ENCODE measurements around the gene ALOX5AP. TPM values are rescaled to one million over a fixed set of nuclear protein-coding genes. Genes with fewer than 3 reads are reported as not detected.

Gene ALOX5AP
- total RNA-seq, 1 experiment from 2014 or later, result not detected

- Mint-ChIP-seq H3K4me3 (no peak overlapping the region), H3K4me1 (peaks cover 2% of the 10 kb centered on the region), H3K36me3 (no peaks in the 10 kb centered on the region), H3K27ac (no peak overlapping the region), H3K9me3 (no peaks in the 10 kb centered on the region), H3K27me3 (ENCODE audit: low read depth) (no peaks in the 10 kb centered on the region)
- ATAC-seq, result no peak
- no peak for TF ChIP-seq AFF4 (CRISPR knock-in tag; IDR thresholded peaks at IDR 0.05; ENCODE audit: borderline replicate concordance)
- TF ChIP-seq ZBTB21 (CRISPR knock-in tag; IDR thresholded peaks at IDR 0.05; ENCODE audit: borderline replicate concordance), result no peak
- TF ChIP-seq E2F5 (CRISPR knock-in tag; IDR thresholded peaks at IDR 0.05), result no peak
- TF ChIP-seq ZNF219 (CRISPR knock-in tag; IDR thresholded peaks at IDR 0.05; ENCODE audit: borderline replicate concordance), result no peak
- TF ChIP-seq FOXK1 (CRISPR knock-in tag; IDR thresholded peaks at IDR 0.05), result no peak
- no peak for TF ChIP-seq ATF3 (CRISPR knock-in tag; conservative IDR thresholded peaks at IDR 0.05)
- TF ChIP-seq SMAD3 (CRISPR knock-in tag; IDR thresholded peaks at IDR 0.05; ENCODE audit: borderline replicate concordance), result no peak
- no peak for TF ChIP-seq HMGXB4 (CRISPR knock-in tag; IDR thresholded peaks at IDR 0.05)
- TF ChIP-seq CREB1 (CRISPR knock-in tag; IDR thresholded peaks at IDR 0.05), result no peak
- no peak for TF ChIP-seq GTF2I (CRISPR knock-in tag; conservative IDR thresholded peaks at IDR 0.05)
- no peak for TF ChIP-seq MYBL2 (CRISPR knock-in tag; IDR thresholded peaks at IDR 0.05)
- no peak for TF ChIP-seq ZNF512 (CRISPR knock-in tag; IDR thresholded peaks at IDR 0.05; ENCODE audit: borderline replicate concordance)
- no peak for DNase-seq (ENCODE audit: low spot score)
- POLR2A ChIA-PET, result no interaction called here
- CTCF ChIA-PET, result interaction anchor here (0.6 kb wide), 1 partner anchor 136 kb away, joined by 3 read pairs; no protein-coding TSS in a partner anchor
These were observed 21.8 kb downstream of the ALOX5AP start for GRCh38 chr13:30757026-30757742.

GRCh38 chr13:30759748-30760147 lies 24.4 kb downstream of the ALOX5AP start:
- H3K9me3 Mint-ChIP-seq, result no peaks in the 10 kb centered on the region
- H3K36me3 Mint-ChIP-seq, result no peaks in the 10 kb centered on the region
- no peak overlapping the region for H3K4me3 Mint-ChIP-seq
- ChIA-PET POLR2A (no interaction called here), CTCF (no interaction called here)
- no peaks in the 10 kb centered on the region for H3K27me3 Mint-ChIP-seq (ENCODE audit: low read depth)
- no peak for ATAC-seq
- no peak overlapping the region for H3K27ac Mint-ChIP-seq
- H3K4me1 Mint-ChIP-seq, result peaks cover 2% of the 10 kb centered on the region
- no peak for DNase-seq (ENCODE audit: low spot score)
- TF ChIP-seq STAT6 (CRISPR knock-in tag; conservative IDR thresholded peaks at IDR 0.05; ENCODE audit: low read depth), result no peak
- no peak for TF ChIP-seq EMX1 (CRISPR knock-in tag; IDR thresholded peaks at IDR 0.05)
- no peak for TF ChIP-seq CDX4 (CRISPR knock-in tag; IDR thresholded peaks at IDR 0.05; ENCODE audit: borderline replicate concordance)
- no peak for TF ChIP-seq TEAD1 (CRISPR knock-in tag; IDR thresholded peaks at IDR 0.05)
- no peak for TF ChIP-seq ATF3 (CRISPR knock-in tag; conservative IDR thresholded peaks at IDR 0.05)
